ENCODE results near the gene AUTS2.
A peak's percentile ranks its signal among the peaks of the same experiment; 100 is the strongest.
"Not testable (repeated sequence)": the region's sequence is repeated elsewhere in the genome, so short reads cannot be mapped to it uniquely, and the experiment has no call there.

AUTS2 gene

DNA sequence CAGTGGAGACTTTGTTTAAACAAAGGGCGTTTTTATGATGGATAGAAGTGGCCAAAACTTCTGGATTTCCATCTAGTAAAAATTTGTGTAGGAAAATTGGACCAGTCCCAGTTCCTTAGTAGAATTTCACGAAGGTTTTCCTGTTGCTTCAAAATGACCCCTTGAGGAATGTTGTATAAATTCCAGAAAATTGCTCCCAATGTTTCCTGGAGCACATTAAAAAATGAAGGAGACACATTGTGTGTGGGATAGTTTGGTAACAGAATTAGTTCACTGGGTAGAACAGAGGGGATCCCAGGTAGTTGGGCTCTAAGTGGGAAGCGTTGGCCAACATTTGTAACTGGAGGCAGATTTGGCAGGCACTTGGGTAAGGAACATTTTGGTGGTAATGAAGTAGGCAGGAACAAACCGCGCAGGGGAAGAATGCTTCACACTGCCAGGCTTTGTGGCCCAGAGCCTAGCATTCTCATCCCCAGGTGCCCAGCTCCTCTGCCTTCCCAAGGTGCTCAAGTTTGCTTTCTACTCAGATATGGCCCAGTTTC is 758.6 kb downstream of the AUTS2 start:
- FAIRE-seq = no peak
- DNase-seq (ENCODE audit: low spot score) = no peak

DNA sequence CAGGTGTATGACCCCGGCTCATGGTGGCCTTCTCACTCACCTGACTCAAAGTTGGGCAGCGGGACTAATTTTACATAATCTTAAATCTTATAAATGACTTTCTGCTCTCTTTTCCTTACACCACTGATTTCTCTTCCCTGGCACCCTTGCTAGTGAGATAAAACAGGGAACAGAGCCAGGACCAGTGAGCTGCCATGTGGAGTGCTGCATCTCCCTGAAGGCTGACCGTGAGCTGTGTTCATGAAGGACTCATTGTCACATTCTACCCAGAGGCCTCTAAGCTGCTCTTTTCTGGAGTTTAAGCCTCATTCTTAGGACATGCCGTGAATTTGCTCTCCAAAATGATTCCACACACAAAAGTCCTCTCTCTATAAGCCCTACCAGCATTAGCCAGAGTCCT is 762.3 kb downstream of the AUTS2 start:
- FAIRE-seq = no peak
- no peak for DNase-seq (ENCODE audit: low spot score)

GRCh38 chr7:70361821-70362220 is 763.5 kb downstream of the AUTS2 start:
- no peak for FAIRE-seq

GRCh38 chr7:70364393-70364792 is 766.1 kb downstream of the AUTS2 start:
- not testable (repeated sequence) for FAIRE-seq; DNase-seq (ENCODE audit: low spot score)

More at GRCh38 chr7:70361821-70362220, 763.5 kb downstream of the AUTS2 start:
- DNase-seq (ENCODE audit: low spot score) = no peak

GRCh38 chr7:70371652-70372051 is 773.4 kb downstream of the AUTS2 start:
- FAIRE-seq (no peak), DNase-seq (ENCODE audit: low spot score) (no peak)

GRCh38 chr7:70372768-70373515 is 774.7 kb downstream of the AUTS2 start:
- FAIRE-seq (no peak), DNase-seq (ENCODE audit: low spot score) (no peak)

GRCh38 chr7:70374772-70375533 is 776.7 kb downstream of the AUTS2 start:
- FAIRE-seq (no peak), DNase-seq (ENCODE audit: low spot score) (no peak)

GRCh38 chr7:70376561-70377031 is 778.3 kb downstream of the AUTS2 start:
- no peak for FAIRE-seq

GRCh38 chr7:70377957-70378356 is 779.7 kb downstream of the AUTS2 start:
- DNase-seq (ENCODE audit: low spot score) = no peak
- FAIRE-seq = no peak

More at GRCh38 chr7:70376561-70377031, 778.3 kb downstream of the AUTS2 start:
- no peak for DNase-seq (ENCODE audit: low spot score)

DNA sequence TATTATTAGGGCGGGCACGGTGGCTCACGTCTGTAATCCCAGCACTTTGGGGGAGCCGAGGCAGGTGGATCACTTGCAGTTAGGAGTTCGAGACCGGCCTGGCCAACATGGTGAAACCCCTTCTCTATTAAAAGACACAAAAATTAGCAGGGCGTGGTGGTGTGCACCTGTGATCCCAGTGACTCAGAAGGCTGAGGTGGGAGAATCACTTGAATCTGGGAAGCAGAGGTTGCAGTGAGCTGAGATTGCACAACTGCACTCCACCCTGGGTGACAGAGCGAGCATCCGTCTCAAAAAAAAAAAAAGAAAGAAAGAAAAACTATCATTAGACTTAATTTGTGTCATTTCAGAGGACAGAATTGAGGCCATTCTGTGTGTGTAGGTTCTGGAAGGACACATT is 780.9 kb downstream of the AUTS2 start:
- FAIRE-seq (no peak), DNase-seq (ENCODE audit: low spot score) (no peak)

GRCh38 chr7:70380421-70381015 is 782.2 kb downstream of the AUTS2 start:
- FAIRE-seq (no peak), DNase-seq (ENCODE audit: low spot score) (no peak)

GRCh38 chr7:70383066-70383782 is 784.9 kb downstream of the AUTS2 start:
- DNase-seq (ENCODE audit: low spot score) (no peak), FAIRE-seq (no peak)

DNA sequence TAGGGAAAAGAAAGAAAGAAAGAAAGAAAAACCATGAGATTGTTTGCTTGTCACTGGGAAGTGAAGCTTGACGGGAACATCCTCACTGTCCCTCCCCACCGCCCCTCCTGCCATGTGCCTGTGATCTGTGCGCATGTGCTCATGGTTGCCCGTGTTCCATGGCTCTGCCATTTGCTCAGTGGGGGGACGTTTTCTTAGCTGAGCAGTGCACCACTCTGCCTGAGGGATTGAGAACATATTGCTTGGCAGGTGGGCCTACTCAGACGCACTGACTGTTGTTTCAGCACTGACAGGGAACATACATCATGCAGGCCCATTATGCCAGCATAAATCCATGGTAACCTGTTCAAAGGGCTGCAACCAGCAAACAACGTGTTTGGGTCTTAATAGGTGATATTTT is 785.7 kb downstream of the AUTS2 start:
- FAIRE-seq = no peak

GRCh38 chr7:70384891-70385290 is 786.6 kb downstream of the AUTS2 start:
- peak; percentile 16 for DNase-seq (ENCODE audit: low spot score)
- FAIRE-seq = no peak

More for the DNA sequence above, 785.7 kb downstream of the AUTS2 start:
- no peak for DNase-seq (ENCODE audit: low spot score)

DNA sequence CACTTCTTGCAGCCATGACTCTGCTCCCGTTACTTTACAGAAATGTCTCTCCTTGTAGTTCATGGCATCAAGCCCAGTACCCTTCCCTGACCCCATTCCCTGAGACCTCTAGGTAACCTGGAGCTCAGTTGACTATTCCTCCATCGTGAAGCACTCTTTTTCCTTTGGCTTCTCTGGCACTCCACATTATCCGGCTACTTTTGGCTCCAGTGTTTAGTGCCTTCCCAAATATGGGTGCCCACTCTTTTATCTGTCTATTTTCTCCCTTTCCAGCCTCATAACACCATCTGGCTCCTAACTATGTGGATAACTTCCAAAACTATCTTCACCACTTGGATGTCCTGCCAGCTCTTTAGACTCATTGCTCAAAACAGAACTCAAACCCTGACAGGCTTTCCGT is 788.9 kb downstream of the AUTS2 start:
- FAIRE-seq = no peak
- no peak for DNase-seq (ENCODE audit: low spot score)

DNA sequence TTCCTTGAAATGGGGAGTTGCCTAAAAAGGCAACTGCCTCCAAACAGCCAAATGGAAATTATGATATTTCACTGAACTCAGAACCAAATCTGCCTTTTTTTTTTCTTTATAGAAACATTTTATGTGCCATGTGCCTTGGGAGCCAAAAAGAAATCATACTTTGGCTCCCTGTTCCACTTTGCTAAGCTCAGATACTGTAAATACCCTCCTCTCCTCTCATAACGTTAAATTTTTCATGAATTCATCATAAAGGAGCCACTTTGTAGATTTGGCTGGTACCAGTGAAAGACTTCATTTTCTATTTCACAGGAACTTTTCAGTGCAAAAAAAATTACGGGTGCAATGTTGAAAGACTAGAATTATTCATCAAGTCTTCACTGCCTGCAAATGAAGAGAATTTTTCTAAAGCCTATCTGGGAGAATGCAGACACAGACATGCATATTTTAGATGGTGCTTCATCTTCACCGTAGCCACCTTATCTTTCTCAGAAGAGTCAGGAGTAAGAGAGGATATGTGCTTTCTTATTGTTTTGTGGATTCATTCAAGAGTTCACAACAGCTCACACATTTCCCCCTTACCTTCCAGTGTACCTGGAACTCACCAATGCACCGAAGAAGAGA is 791.4 kb downstream of the AUTS2 start:
- DNase-seq (ENCODE audit: low spot score) (no peak), FAIRE-seq (no peak)

DNA sequence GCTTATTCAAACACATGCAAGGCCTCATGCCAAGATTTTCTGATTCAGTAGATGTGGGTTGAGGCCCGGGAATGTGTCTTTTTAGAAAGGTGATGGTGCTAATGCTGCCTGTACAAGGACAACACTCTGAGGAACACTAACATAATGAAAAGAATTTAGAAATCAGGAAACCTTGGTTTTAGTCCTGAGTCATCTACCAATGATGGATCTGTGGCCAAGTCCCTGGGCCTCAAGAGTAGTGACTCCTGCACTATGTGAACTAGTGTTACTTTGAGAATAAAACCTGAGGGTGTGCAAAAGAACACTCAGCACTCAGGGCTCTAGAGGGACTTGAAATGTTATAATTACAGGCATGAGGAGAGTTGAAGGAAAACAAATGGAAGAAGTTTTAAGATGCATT is 792.0 kb downstream of the AUTS2 start:
- DNase-seq (ENCODE audit: low spot score) (no peak), FAIRE-seq (no peak)

GRCh38 chr7:70392256-70392876 is 794.1 kb downstream of the AUTS2 start:
- FAIRE-seq (no peak), DNase-seq (ENCODE audit: low spot score) (no peak)

GRCh38 chr7:70392877-70393435 is 794.7 kb downstream of the AUTS2 start:
- FAIRE-seq = no peak
- DNase-seq (ENCODE audit: low spot score) = no peak

- no peak for DNase-seq (ENCODE audit: low spot score)
Observed at GRCh38 chr7:70393956-70394355, 795.7 kb downstream of the AUTS2 start.

More at GRCh38 chr7:70393956-70394355, 795.7 kb downstream of the AUTS2 start:
- FAIRE-seq = no peak
